GM19452 (cell line): ENCODE results near the gene CRIP3.
"Not testable (repeated sequence)": the region's sequence is repeated elsewhere in the genome, so short reads cannot be mapped to it uniquely, and the experiment has no call there.

Source experiments
- ATAC-seq: cut with Tn5 transposase; IDR thresholded peaks from one replicate; pipeline ENCODE4 v1.9.1; 2021; ENCODE audit not compliant: unreplicated experiment

Gene CRIP3

GRCh38 chr6:43308101-43308989 lies at the start of gene CRIP3:
Gene CRIP3, minus strand, starts transcription at chr6:43308826. Its CDS starts 34 bp downstream, at chr6:43308792.
- peak; percentile 55 for ATAC-seq

- ATAC-seq = no peak
These were observed 47.4 kb upstream of the CRIP3 start for GRCh38 chr6:43355862-43356590.

GRCh38 chr6:43351951-43352350 lies 43.3 kb upstream of the CRIP3 start:
- not testable (repeated sequence) for ATAC-seq

- no peak for ATAC-seq
These were observed 38.8 kb upstream of the CRIP3 start for GRCh38 chr6:43347444-43347843.

- no peak for ATAC-seq
These were observed 38.4 kb upstream of the CRIP3 start for GRCh38 chr6:43347021-43347420.

GRCh38 chr6:43346243-43346642 lies 37.6 kb upstream of the CRIP3 start:
- ATAC-seq = not testable (repeated sequence)

GRCh38 chr6:43339168-43339567 lies 30.5 kb upstream of the CRIP3 start:
- peak; percentile 86 for ATAC-seq

GRCh38 chr6:43338243-43338642 lies 29.6 kb upstream of the CRIP3 start:
- ATAC-seq = no peak

GRCh38 chr6:43336382-43336781 lies 27.8 kb upstream of the CRIP3 start:
- ATAC-seq = no peak

- no peak for ATAC-seq
These were observed 26.8 kb upstream of the CRIP3 start for GRCh38 chr6:43335469-43335868.

- ATAC-seq = no peak
These were observed 26.0 kb upstream of the CRIP3 start for GRCh38 chr6:43334466-43335095.

GRCh38 chr6:43331891-43332290 lies 23.3 kb upstream of the CRIP3 start:
- ATAC-seq = no peak

- no peak for ATAC-seq
These were observed 22.8 kb upstream of the CRIP3 start for GRCh38 chr6:43331470-43331869.

- no peak for ATAC-seq
These were observed 19.9 kb upstream of the CRIP3 start for GRCh38 chr6:43328528-43328927.

- no peak for ATAC-seq
These were observed 17.2 kb upstream of the CRIP3 start for GRCh38 chr6:43325876-43326275.

- ATAC-seq = no peak
These were observed 9.4 kb upstream of the CRIP3 start for GRCh38 chr6:43318011-43318410.

- ATAC-seq = no peak
These were observed 5.2 kb upstream of the CRIP3 start for GRCh38 chr6:43313813-43314212.

- ATAC-seq = no peak
These were observed 3.0 kb upstream of the CRIP3 start for GRCh38 chr6:43311666-43312065.

- no peak for ATAC-seq
These were observed 2.0 kb upstream of the CRIP3 start for GRCh38 chr6:43310624-43311023.

GRCh38 chr6:43310134-43310533 lies 1.5 kb upstream of the CRIP3 start:
- ATAC-seq = no peak

GRCh38 chr6:43308990-43309477 lies 408 bp upstream of the CRIP3 start:
- no peak for ATAC-seq
